ENCODE results near the gene ADCY5.

- no peak for TF ChIP-seq CTCF (IDR thresholded peaks at IDR 0.05)
- TF ChIP-seq POLR2AphosphoS5 (IDR thresholded peaks at IDR 0.05), result no peak
These were observed 459 bp upstream of the ADCY5 start for GRCh38 chr3:123449102-123449996.

Measured in prostate gland (tissue), 2 donors.